Natural killer cell treated with Interleukin-12 subunit alpha and Interleukin-12 subunit beta and Interleukin-15 and Interleukin-18, amount 100 ng/mL, for 72 hours (primary cell): ENCODE measurements around the gene ST13. TPM values are rescaled to one million over a fixed set of nuclear protein-coding genes. Genes with fewer than 3 reads are reported as not detected.

Source experiments
- ATAC-seq, 2 donors: fragments of 150-1000 bp; cut with Tn5 transposase in 1 of 2; sonication (Bioruptor Pico), chemical (Tn5 transposase) in 1 of 2; 2 replicates each; pipeline ENCODE4 v1.10.0; 2021
- DNase-seq: peaks from one replicate; pipeline ENCODE4 v3.0.0; 2022; ENCODE audit warnings: low spot score
- H3K27ac Mint-ChIP-seq, 2 donors: 1 replicate in 1 of 2; 2 replicates in 1 of 2; pipeline ENCODE4 v1.8.0; 2022; ENCODE audit warnings: mixed read lengths in 2 of 2, mild to moderate bottlenecking in 1 of 2, moderate library complexity in 1 of 2
- H3K27me3 Mint-ChIP-seq, 2 donors: 1 replicate in 1 of 2; 2 replicates in 1 of 2; pipeline ENCODE4 v1.8.0; 2022; ENCODE audit warnings: mixed read lengths in 2 of 2
- H3K36me3 Mint-ChIP-seq: one replicate; pipeline ENCODE4 v1.8.0; 2022; ENCODE audit warnings: mixed read lengths
- H3K4me1 Mint-ChIP-seq, 2 donors: 1 replicate in 1 of 2; 2 replicates in 1 of 2; pipeline ENCODE4 v1.8.0; 2022; ENCODE audit warnings: low read depth in 2 of 2, mixed read lengths in 2 of 2, mild to moderate bottlenecking in 1 of 2
- H3K4me3 Mint-ChIP-seq: one replicate; pipeline ENCODE4 v1.8.0; 2022; ENCODE audit warnings: mixed read lengths
- H3K9me3 Mint-ChIP-seq: 2 replicates; pipeline ENCODE4 v1.8.0; 2022; ENCODE audit warnings: mixed read lengths
- total RNA-seq, 2 donors: library from RNA; stranded (reverse); gene quantifications; one replicate each; pipeline ENCODE4 v1.2.3, GENCODE V29; 2022

The ST13 gene
- total RNA-seq, 2 donors from 2014 or later = 119 to 126 TPM

GRCh38 chr22:40823426-40823825 lies 33.0 kb downstream of the ST13 start:
- no peak overlapping the region for H3K4me3 Mint-ChIP-seq
- peaks cover 6% of the 10 kb centered on the region for H3K36me3 Mint-ChIP-seq
- no peak for DNase-seq
- ATAC-seq = no peak
- H3K4me1 Mint-ChIP-seq = peaks cover 13 to 14% of the 10 kb centered on the region in 2 donors
- H3K9me3 Mint-ChIP-seq = no peaks in the 10 kb centered on the region
- H3K27ac Mint-ChIP-seq = no peak overlapping the region
- no peaks in the 10 kb centered on the region for H3K27me3 Mint-ChIP-seq

GRCh38 chr22:40819599-40820140 lies 36.8 kb downstream of the ST13 start:
- Mint-ChIP-seq H3K9me3 (no peaks in the 10 kb centered on the region), H3K36me3 (no peaks in the 10 kb centered on the region), H3K4me3 (peak overlapping the region; percentile 88)

GRCh38 chr22:40818747-40819598 lies 37.5 kb downstream of the ST13 start, which contains the start of gene SLC25A17:
Gene SLC25A17, minus strand, starts transcription at chr22:40819346. Its CDS starts 98 bp downstream, at chr22:40819248.
- peak; percentile 95 to 97 for ATAC-seq
- Mint-ChIP-seq H3K27ac (peak within 1 kb of the TSS; percentile 63 to 96), H3K4me3 (peak within 1 kb of the TSS; percentile 88), H3K27me3 (no peaks in the 10 kb centered on the region), H3K36me3 (no peaks in the 10 kb centered on the region), H3K9me3 (no peaks in the 10 kb centered on the region), H3K4me1 (peaks cover 31 to 35% of the 10 kb centered on the region in 2 donors)
- peak; percentile 92 for DNase-seq

More at GRCh38 chr22:40819599-40820140, 36.8 kb downstream of the ST13 start:
- ATAC-seq = no peak
- Mint-ChIP-seq H3K27ac (peak overlapping the region; percentile 63 to 96), H3K27me3 (no peaks in the 10 kb centered on the region), H3K4me1 (peaks cover 31% of the 10 kb centered on the region in 2 donors)
- DNase-seq = no peak

GRCh38 chr22:40818192-40818746 lies 38.2 kb downstream of the ST13 start:
- Mint-ChIP-seq H3K36me3 (no peaks in the 10 kb centered on the region), H3K9me3 (no peaks in the 10 kb centered on the region), H3K4me3 (peak overlapping the region; percentile 88), H3K27ac (peak overlapping the region; percentile 63 to 96), H3K27me3 (no peaks in the 10 kb centered on the region), H3K4me1 (peaks cover 31 to 36% of the 10 kb centered on the region in 2 donors)
- DNase-seq (peak; percentile 62), ATAC-seq (peak in 1 of 2 donors; percentile 11)

DNA sequence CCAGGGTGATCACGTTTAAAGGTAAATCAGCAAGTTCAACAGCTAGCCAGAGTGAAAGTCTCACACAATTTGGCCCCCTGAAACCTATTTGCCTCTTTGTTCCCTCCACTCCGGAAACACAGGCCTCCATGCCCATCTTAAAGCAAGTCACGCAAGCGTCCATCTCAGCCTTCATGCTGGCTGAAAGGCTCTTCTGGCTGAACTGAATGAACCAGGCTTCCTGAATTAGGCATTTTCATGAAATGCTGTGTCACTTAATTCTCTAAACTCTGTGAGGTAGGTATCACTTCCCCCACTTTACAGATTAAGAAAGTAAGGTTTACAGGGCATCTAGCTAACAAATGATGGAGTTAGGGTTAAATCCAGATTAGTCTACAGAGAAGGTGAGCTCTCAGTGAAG lies 38.7 kb downstream of the ST13 start:
- Mint-ChIP-seq H3K36me3 (no peaks in the 10 kb centered on the region), H3K27me3 (no peaks in the 10 kb centered on the region), H3K4me1 (peaks cover 31 to 36% of the 10 kb centered on the region in 2 donors), H3K4me3 (peak overlapping the region; percentile 88), H3K9me3 (no peaks in the 10 kb centered on the region), H3K27ac (peak overlapping the region; percentile 63 to 96)
- DNase-seq (no peak), ATAC-seq (no peak)

- no peak overlapping the region for H3K4me3 Mint-ChIP-seq
- no peak for DNase-seq
- peaks cover 22 to 32% of the 10 kb centered on the region in 2 donors for H3K4me1 Mint-ChIP-seq
- no peak overlapping the region for H3K27ac Mint-ChIP-seq
- H3K36me3 Mint-ChIP-seq = no peaks in the 10 kb centered on the region
- no peak for ATAC-seq
- H3K9me3 Mint-ChIP-seq = no peaks in the 10 kb centered on the region
- no peaks in the 10 kb centered on the region for H3K27me3 Mint-ChIP-seq
Measured at GRCh38 chr22:40813912-40814315, 42.5 kb downstream of the ST13 start.

DNA sequence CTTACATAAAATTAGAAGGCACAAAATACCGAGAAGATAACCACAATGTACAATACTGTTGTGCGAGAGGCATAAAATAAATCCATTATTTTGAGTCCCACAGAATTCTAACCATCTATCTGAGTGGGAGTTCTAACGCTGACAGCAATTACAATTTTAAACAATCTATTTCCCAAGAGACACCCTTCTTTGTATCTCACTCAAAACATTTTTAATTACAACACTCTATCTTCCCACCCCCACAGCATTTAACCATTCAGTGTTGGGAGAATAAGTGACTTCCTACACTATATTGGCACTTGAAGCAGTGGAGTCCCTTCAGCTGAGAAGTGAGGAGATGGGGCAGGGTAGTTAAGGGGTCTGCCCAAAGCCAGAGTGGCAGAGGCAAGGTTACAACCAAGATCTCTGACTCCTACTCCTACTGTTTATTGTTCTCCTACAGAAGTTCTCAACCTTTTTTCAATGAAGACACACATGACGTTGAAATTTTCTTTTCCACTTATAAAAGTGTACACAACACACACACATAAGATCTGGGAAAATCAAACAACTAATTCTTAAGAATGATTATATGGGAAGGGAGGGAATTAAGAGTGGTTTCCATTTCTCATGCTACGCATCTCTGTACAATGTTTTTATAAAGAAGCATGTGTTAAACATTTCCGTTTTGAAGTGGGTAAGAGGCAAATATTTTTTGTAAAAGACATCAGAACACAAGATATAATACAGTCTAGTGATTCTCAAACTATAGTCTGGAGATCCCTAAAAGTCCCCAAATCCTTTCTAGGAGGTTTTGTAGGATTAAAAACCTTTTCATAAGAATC lies 48.2 kb downstream of the ST13 start:
- Mint-ChIP-seq H3K27me3 (no peaks in the 10 kb centered on the region), H3K27ac (no peak overlapping the region), H3K9me3 (no peaks in the 10 kb centered on the region)

DNA sequence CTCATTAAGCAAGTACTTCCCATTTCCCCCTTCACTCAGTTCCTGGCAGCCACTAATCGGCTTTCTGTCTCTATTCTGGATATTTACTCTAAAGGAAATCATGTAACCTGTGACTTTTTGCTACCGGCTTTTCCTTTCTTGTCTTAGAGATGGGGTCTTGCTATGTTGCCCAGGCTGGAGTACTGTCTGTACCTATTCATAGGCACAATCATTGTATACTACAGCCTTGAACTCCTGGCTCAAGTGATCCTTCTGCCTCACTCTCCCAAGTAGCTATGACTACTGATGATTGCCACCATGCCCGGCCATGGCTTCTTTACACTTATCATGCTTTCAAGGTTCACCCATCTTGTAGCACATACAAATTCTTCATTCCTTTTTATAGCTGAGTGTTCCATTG lies 49.7 kb downstream of the ST13 start:
- Mint-ChIP-seq H3K36me3 (no peaks in the 10 kb centered on the region), H3K9me3 (no peaks in the 10 kb centered on the region), H3K27me3 (no peaks in the 10 kb centered on the region), H3K4me1 (peaks cover 10 to 14% of the 10 kb centered on the region in 2 donors), H3K4me3 (no peak overlapping the region), H3K27ac (no peak overlapping the region)
- DNase-seq (no peak), ATAC-seq (no peak)

More for the DNA sequence above, 48.2 kb downstream of the ST13 start:
- H3K4me1 Mint-ChIP-seq = peaks cover 13 to 14% of the 10 kb centered on the region in 2 donors
- DNase-seq = no peak
- H3K36me3 Mint-ChIP-seq = no peaks in the 10 kb centered on the region
- no peak overlapping the region for H3K4me3 Mint-ChIP-seq
- ATAC-seq = no peak

DNA sequence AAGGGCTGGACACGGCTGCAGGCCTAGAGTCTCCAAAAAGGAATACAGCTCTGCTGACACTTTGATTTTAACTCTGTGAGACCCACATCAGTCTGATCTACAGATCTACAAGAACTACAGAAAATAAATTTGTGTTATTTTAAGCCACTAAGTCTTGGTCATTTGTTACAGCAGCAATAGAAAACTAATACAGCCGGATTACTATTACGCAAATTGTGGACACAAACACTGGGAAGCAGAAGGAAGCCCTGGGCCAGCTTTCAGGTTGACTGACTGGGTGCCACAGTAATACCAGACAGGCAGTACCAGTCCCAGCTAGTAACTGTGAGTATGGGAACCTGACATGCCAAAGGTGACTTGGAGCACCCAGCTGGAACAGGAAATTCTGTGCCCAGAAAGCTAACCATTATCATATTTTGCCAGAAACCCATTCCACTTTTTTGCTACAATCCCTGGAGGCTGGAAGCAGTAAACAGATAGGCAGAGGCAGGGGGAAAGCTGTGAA lies 50.7 kb downstream of the ST13 start:
- Mint-ChIP-seq H3K27ac (no peak overlapping the region), H3K4me1 (peaks cover 8 to 14% of the 10 kb centered on the region in 2 donors), H3K9me3 (no peaks in the 10 kb centered on the region), H3K36me3 (no peaks in the 10 kb centered on the region), H3K4me3 (no peak overlapping the region), H3K27me3 (no peaks in the 10 kb centered on the region)
- ATAC-seq = no peak
- DNase-seq = no peak

GRCh38 chr22:40805239-40805638 lies 51.2 kb downstream of the ST13 start:
- Mint-ChIP-seq H3K4me1 (peaks cover 8 to 14% of the 10 kb centered on the region in 2 donors), H3K36me3 (no peaks in the 10 kb centered on the region), H3K9me3 (no peaks in the 10 kb centered on the region), H3K27ac (no peak overlapping the region), H3K27me3 (no peaks in the 10 kb centered on the region), H3K4me3 (no peak overlapping the region)
- no peak for DNase-seq
- no peak for ATAC-seq

DNA sequence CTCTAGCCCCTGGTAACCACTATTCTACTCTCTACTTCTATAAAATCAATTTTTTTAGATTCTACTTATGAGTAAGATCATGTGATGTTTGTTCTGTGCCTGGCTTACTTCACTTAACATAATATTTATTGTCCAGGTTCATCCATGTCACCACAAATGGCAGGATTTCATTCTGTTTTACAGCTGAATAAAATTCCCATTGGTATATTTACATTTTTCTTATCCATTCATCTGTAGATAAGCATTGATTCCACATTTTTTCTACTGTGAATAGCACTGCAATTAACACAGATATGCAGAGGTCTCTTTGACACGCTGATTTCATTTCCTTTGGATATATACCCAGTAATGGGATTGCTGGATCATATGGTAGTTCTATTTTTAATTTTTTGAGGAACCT lies 53.1 kb downstream of the ST13 start:
- H3K27ac Mint-ChIP-seq = no peak overlapping the region

GRCh38 chr22:40799008-40799407 lies 57.4 kb downstream of the ST13 start:
- no peak for ATAC-seq
- no peak overlapping the region for H3K27ac Mint-ChIP-seq

More for the DNA sequence above, 53.1 kb downstream of the ST13 start:
- ATAC-seq (no peak), DNase-seq (no peak)
- no peaks in the 10 kb centered on the region for H3K36me3 Mint-ChIP-seq
- H3K4me3 Mint-ChIP-seq = no peak overlapping the region
- no peaks in the 10 kb centered on the region for H3K9me3 Mint-ChIP-seq
- H3K27me3 Mint-ChIP-seq = no peaks in the 10 kb centered on the region
- H3K4me1 Mint-ChIP-seq = peaks cover 7 to 8% of the 10 kb centered on the region in 2 donors

DNA sequence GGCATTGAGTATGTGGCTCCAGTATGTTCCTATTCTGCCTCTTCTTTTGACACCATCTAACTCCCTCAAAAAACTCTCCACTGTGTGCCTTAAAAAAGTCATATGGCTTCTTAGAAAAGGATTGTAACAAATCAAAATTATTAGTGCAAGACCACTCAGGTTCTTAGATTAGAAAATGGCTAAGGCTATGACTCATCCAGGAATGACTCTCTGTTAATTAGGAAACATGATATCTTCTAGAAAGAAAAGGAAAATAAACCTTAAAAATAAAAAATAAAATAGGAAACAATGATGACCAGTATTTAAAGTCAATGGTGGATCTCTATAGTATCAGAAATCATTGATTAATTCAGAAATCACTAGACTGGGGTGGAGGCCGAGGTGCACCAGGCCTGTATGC lies 59.0 kb downstream of the ST13 start:
- no peaks in the 10 kb centered on the region for H3K27me3 Mint-ChIP-seq
- H3K4me3 Mint-ChIP-seq = no peak overlapping the region
- no peak for DNase-seq
- no peak for ATAC-seq
- no peaks in the 10 kb centered on the region for H3K9me3 Mint-ChIP-seq
- no peaks in the 10 kb centered on the region for H3K36me3 Mint-ChIP-seq
- H3K4me1 Mint-ChIP-seq = peaks cover 3 to 5% of the 10 kb centered on the region in 2 donors
- no peak overlapping the region for H3K27ac Mint-ChIP-seq

More at GRCh38 chr22:40799008-40799407, 57.4 kb downstream of the ST13 start:
- DNase-seq = no peak
- H3K4me3 Mint-ChIP-seq = no peak overlapping the region
- H3K4me1 Mint-ChIP-seq = peaks cover 0 to 5% of the 10 kb centered on the region in 2 donors
- no peaks in the 10 kb centered on the region for H3K36me3 Mint-ChIP-seq
- H3K27me3 Mint-ChIP-seq = no peaks in the 10 kb centered on the region
- H3K9me3 Mint-ChIP-seq = no peaks in the 10 kb centered on the region
